ENCODE results near the gene NUB1.

NUB1 gene

DNA sequence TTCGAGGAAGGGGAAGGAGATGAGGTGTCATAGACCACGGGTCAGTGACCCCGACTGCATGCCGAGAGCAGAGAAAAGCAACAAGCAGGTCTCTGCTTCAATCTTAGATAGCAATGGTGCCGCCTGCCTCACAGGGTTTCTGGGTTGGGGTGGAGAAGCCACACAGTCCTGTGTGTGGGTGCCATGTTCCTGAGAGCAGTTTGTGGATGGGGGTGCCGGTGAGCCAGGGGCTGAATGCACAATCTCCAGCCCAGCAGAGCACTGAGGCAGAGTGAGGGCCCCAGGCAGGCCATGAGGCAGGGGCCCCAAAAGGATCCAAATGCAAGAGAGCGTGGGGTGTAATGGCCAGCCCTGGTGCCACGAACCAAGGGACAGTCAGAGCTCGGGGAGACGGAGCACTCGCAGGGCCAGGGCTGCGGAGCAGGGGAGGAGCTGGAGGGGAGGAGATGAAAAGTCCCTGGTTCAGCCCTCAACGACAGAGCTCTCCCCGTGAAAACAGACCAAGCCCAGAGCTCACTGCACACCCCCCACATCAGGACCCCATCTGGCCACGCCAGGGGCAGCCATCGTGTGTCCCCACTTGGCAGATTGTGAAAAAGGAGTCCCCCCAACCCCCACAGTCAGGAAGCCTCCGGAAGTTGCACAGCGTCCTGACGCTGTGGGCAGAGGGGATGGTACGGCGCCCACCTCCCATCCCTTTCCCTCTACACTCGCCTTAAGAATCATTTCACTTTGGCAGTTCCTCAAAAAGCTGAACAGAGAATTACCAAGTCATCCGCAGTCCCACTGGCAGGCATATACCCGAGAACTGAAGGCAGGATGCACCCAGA is 48.4 kb downstream of the NUB1 start:
- no peaks in the 10 kb centered on the region for H3K36me3 Mint-ChIP-seq
- peaks cover 29 to 32% of the 10 kb centered on the region in 2 donors for H3K27me3 Mint-ChIP-seq
- DNase-seq: no peak
- peaks cover 3 to 15% of the 10 kb centered on the region in 2 donors for H3K4me1 Mint-ChIP-seq
- no peak for ATAC-seq (replicated peaks)
- peak overlapping the region; percentile 37 for H3K27ac Mint-ChIP-seq
- no peaks in the 10 kb centered on the region for H3K9me3 Mint-ChIP-seq
- H3K4me3 Mint-ChIP-seq: no peak overlapping the region

GRCh38 chr7:151390598-151391357 is 49.2 kb downstream of the NUB1 start:
- no peaks in the 10 kb centered on the region for H3K9me3 Mint-ChIP-seq
- H3K27me3 Mint-ChIP-seq: peaks cover 29 to 32% of the 10 kb centered on the region in 2 donors
- H3K4me1 Mint-ChIP-seq: peaks cover 3 to 15% of the 10 kb centered on the region in 2 donors
- ATAC-seq (replicated peaks) (no peak), DNase-seq (no peak)
- no peak overlapping the region for H3K4me3 Mint-ChIP-seq
- no peak overlapping the region for H3K27ac Mint-ChIP-seq
- no peaks in the 10 kb centered on the region for H3K36me3 Mint-ChIP-seq

- no peaks in the 10 kb centered on the region for H3K36me3 Mint-ChIP-seq
- no peak for DNase-seq
- H3K4me1 Mint-ChIP-seq: peaks cover 3 to 15% of the 10 kb centered on the region in 2 donors
- H3K9me3 Mint-ChIP-seq: no peaks in the 10 kb centered on the region
- no peak overlapping the region for H3K4me3 Mint-ChIP-seq
- H3K27me3 Mint-ChIP-seq: peaks cover 29 to 32% of the 10 kb centered on the region in 2 donors
- no peak for ATAC-seq (replicated peaks)
- H3K27ac Mint-ChIP-seq: no peak overlapping the region
Observed at GRCh38 chr7:151391358-151391730, 49.7 kb downstream of the NUB1 start.

DNA sequence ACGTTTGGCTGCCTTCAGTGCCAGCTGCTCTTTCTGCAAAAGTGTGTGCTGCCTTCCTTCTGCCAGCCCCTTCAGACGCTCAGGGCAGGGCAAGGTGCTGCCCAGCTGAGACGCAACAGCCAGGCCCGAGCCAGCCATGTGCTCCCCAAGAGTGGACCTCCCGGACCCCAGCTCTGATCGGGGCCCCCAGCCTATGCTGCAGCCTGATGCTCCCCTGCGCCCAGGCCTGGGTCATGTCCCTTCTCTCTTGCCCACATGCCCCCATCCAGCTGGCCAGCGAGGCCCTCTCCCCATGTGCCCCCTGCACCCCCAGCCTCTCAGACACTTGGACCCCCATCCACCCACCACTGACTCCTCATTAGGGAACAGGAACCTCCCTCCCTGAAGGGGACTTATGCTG is 50.4 kb downstream of the NUB1 start:
- ATAC-seq (replicated peaks): no peak
- peaks cover 29 to 32% of the 10 kb centered on the region in 2 donors for H3K27me3 Mint-ChIP-seq
- peaks cover 0 to under 1% of the 10 kb centered on the region in 2 donors for H3K9me3 Mint-ChIP-seq
- H3K4me3 Mint-ChIP-seq: no peak overlapping the region
- no peak overlapping the region for H3K27ac Mint-ChIP-seq
- H3K4me1 Mint-ChIP-seq: peaks cover 3 to 15% of the 10 kb centered on the region in 2 donors
- no peak for DNase-seq
- H3K36me3 Mint-ChIP-seq: no peaks in the 10 kb centered on the region

DNA sequence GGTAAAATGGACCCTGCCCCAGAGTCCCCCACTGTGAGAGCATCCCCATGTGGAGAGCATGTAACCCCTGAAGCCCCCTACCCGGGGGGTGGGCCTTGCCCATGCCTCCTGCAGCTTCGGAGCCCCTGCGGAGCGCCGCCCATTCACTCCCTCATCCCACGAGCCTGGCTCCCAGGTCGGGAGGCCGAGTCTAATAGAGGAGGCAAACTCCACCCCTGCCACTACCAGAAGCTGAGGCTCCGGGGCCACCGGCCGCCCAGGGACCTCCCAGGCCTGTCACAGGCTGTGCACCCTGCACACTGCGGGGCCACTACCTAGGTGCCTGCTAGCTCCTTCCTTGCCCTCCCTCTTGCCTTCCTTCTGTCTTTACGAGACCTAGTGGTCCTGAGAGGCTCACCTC is 50.8 kb downstream of the NUB1 start:
- Mint-ChIP-seq H3K27me3 (peaks cover 29 to 32% of the 10 kb centered on the region in 2 donors), H3K9me3 (peaks cover 0 to 5% of the 10 kb centered on the region in 2 donors), H3K4me3 (no peak overlapping the region), H3K4me1 (peaks cover 3 to 15% of the 10 kb centered on the region in 2 donors), H3K36me3 (no peaks in the 10 kb centered on the region), H3K27ac (no peak overlapping the region)
- ATAC-seq (replicated peaks): no peak
- DNase-seq: no peak

DNA sequence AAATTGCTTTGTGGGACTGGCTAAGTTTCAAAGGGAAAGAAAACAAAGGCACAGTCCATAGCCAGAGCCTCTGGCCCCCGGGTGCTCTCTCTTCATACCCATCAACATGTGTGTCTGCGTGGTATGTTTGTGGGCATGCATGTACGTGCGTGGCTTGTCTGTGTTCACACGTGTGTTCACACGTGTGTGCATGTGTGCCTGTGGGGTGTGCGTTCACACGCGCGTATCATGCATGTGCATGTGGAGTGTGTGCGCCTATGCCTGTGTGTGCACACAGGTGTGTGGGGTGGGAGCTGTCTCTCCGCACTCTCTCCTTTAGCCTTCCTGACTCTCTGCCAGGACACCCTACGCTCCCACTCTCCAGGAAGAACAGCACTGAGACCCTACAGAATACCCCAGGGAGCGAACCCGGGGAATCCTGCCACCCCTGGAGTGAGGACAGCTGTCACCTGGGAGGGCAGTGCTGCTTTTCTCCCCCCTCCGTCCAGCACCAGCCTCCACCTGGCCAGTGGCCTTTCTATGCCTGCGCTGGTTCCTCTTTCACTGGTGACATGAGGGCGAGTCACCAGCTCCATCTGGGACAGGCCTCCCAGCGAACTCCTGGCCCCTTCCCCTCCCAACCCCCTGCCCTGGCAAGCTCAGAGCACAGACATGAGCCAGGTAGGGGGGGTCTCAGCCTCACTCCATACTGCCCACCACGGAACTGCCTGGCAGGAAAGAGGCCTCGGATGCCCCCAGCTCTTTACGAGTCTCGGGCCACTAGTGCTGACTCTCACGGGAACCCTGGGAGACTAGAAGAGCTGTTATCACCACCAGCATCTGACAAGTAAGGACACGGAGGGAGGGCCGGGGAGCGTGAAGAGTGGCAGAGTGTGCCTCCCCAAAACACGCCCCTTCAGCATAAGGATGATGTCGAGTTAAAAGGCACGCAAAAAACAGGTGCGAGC is 51.7 kb downstream of the NUB1 start:
- DNase-seq (no peak), ATAC-seq (replicated peaks) (no peak)
- H3K9me3 Mint-ChIP-seq: peaks cover 0 to 10% of the 10 kb centered on the region in 2 donors
- H3K4me1 Mint-ChIP-seq: peaks cover 3 to 15% of the 10 kb centered on the region in 2 donors
- H3K36me3 Mint-ChIP-seq: no peaks in the 10 kb centered on the region
- no peak overlapping the region for H3K27ac Mint-ChIP-seq
- H3K4me3 Mint-ChIP-seq: no peak overlapping the region
- H3K27me3 Mint-ChIP-seq: peaks cover 29 to 32% of the 10 kb centered on the region in 2 donors

GRCh38 chr7:151394076-151395035 is 52.7 kb downstream of the NUB1 start:
- DNase-seq: no peak
- no peak for ATAC-seq (replicated peaks)
- Mint-ChIP-seq H3K4me1 (peaks cover 3 to 15% of the 10 kb centered on the region in 2 donors), H3K4me3 (no peak overlapping the region), H3K27me3 (peaks cover 28 to 29% of the 10 kb centered on the region in 2 donors), H3K27ac (no peak overlapping the region), H3K9me3 (peaks cover 0 to 10% of the 10 kb centered on the region in 2 donors), H3K36me3 (no peaks in the 10 kb centered on the region)

GRCh38 chr7:151395036-151395367 is 53.4 kb downstream of the NUB1 start:
- Mint-ChIP-seq H3K27ac (no peak overlapping the region), H3K4me3 (no peak overlapping the region), H3K36me3 (no peaks in the 10 kb centered on the region), H3K4me1 (peaks cover 4 to 10% of the 10 kb centered on the region in 2 donors), H3K9me3 (peaks cover 0 to 10% of the 10 kb centered on the region in 2 donors), H3K27me3 (peaks cover 21 to 23% of the 10 kb centered on the region in 2 donors)
- DNase-seq (no peak), ATAC-seq (replicated peaks) (no peak)

GRCh38 chr7:151396328-151396970 is 54.8 kb downstream of the NUB1 start:
- H3K27me3 Mint-ChIP-seq: peaks cover 9 to 17% of the 10 kb centered on the region in 2 donors
- no peak overlapping the region for H3K4me3 Mint-ChIP-seq
- H3K4me1 Mint-ChIP-seq: peaks cover 13 to 18% of the 10 kb centered on the region in 2 donors
- DNase-seq (no peak), ATAC-seq (replicated peaks) (no peak)
- no peaks in the 10 kb centered on the region for H3K36me3 Mint-ChIP-seq
- peaks cover 0 to 10% of the 10 kb centered on the region in 2 donors for H3K9me3 Mint-ChIP-seq
- no peak overlapping the region for H3K27ac Mint-ChIP-seq

- Mint-ChIP-seq H3K27me3 (peaks cover 9 to 18% of the 10 kb centered on the region in 2 donors), H3K9me3 (peaks cover 0 to 10% of the 10 kb centered on the region in 2 donors), H3K4me3 (no peak overlapping the region), H3K36me3 (no peaks in the 10 kb centered on the region), H3K27ac (no peak overlapping the region), H3K4me1 (peaks cover 14 to 19% of the 10 kb centered on the region in 2 donors)
- no peak for ATAC-seq (replicated peaks)
- DNase-seq: no peak
Observed at GRCh38 chr7:151397026-151397425, 55.4 kb downstream of the NUB1 start.

DNA sequence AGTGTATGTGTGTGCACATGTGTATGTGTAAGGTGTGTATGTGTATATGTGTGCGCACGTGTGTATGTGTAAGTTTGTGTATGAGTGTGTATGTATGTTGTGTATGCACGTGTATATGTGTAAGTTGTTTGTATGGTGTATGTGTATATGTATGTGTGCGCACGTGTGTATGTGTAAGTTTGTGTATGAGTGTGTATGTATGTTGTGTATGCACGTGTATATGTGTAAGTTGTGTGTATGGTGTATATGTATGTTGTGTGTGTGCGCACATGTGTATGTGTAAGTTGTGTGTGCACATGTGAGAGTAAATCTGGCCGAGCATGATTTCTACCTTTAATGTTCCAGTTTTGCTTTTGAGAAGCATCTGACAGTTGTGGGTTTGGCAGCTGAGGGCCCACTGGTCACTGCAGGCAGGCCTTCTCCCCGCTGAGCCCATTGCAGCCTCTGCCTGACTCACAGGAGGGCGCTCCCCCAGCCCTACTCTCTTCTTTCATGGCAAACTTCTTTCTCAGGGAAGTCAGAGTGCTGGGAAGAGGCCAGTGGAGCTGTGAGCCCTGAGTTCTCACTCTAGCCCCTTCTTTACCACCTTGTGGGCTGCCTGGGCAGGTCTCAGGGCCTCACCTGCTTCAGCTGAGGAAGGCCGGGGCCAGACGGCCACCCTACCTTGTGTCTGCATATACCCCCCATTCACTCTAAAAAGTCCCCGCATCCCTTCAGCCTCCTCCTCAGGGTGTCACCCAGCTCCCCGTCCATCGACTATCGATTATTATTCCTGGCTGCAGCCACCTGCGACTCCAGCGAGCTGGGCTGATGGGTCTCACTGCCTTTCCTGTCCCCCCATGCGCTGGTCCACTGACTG is 57.1 kb downstream of the NUB1 start:
- no peak overlapping the region for H3K4me3 Mint-ChIP-seq
- H3K4me1 Mint-ChIP-seq: peaks cover 11 to 13% of the 10 kb centered on the region in 2 donors
- ATAC-seq (replicated peaks) (no peak), DNase-seq (no peak)
- no peaks in the 10 kb centered on the region for H3K36me3 Mint-ChIP-seq
- H3K9me3 Mint-ChIP-seq: peaks cover 0 to 10% of the 10 kb centered on the region in 2 donors
- H3K27ac Mint-ChIP-seq: no peak overlapping the region
- peaks cover 0 to 9% of the 10 kb centered on the region in 2 donors for H3K27me3 Mint-ChIP-seq

DNA sequence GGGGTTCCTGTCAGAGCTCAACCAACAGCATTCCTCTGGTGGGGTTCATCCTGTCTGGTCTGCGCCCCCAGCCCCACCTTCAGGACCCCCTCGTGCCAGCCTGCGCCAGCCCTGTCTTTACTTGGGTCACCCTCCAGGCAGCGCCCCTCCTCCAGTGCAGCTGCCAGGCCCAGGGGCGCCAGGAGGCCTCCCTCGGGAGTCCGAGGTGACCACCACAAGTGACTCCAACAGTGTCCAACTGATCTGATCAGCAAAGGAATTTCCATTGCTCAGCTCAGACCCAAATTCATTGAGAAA is 57.6 kb downstream of the NUB1 start:
- Mint-ChIP-seq H3K9me3 (peaks cover 0 to 10% of the 10 kb centered on the region in 2 donors), H3K36me3 (no peaks in the 10 kb centered on the region), H3K27ac (no peak overlapping the region), H3K27me3 (peaks cover 0 to 6% of the 10 kb centered on the region in 2 donors), H3K4me3 (no peak overlapping the region), H3K4me1 (peaks cover 13 to 18% of the 10 kb centered on the region in 2 donors)
- DNase-seq (no peak), ATAC-seq (replicated peaks) (no peak)

Data from stimulated activated naive B cell treated with anti-CD40 and anti-IgM and Interleukin-4, amounts not matched to agents 10 μg/mL and 1 μg/mL and 100 μg/mL, for 72 hours (primary cell).